OCI-LY3 (cell line): Measurements from ENCODE around the gene OASL.

Experiments
- H2AFZ ChIP-seq: fragments of 200-600, 300-600 bp; shearing (Covaris generic); 2 replicates; pipeline ENCODE4 v1.6.0; 2014; ENCODE audit warnings: antibody characterized with exemption, low read depth, low read length
- H3K27ac ChIP-seq: fragments of 200-600, 300-600 bp; sonication (generic); 2 replicates; pipeline ENCODE4 v1.5.1; 2014; ENCODE audit warnings: mild to moderate bottlenecking, low read length, moderate library complexity, mixed read lengths
- H3K27me3 ChIP-seq: fragments of 200-600, 300-600 bp; sonication (generic); 2 replicates; pipeline ENCODE4 v1.6.1; 2014; ENCODE audit warnings: low read depth, low read length, mixed read lengths
- H3K36me3 ChIP-seq: fragments of 200-600, 300-600 bp; sonication (generic); replicated peaks from 2 replicates; pipeline ENCODE3; 2014; ENCODE audit warnings: low read depth, low read length, mixed read lengths
- H3K4me1 ChIP-seq: fragments of 300-600, 200-600 bp; sonication (generic); 2 replicates; pipeline ENCODE4 v1.6.1; 2014; ENCODE audit warnings: low read length, mixed read lengths
- H3K4me2 ChIP-seq: fragments of 200-600, 300-600 bp; sonication (generic); 2 replicates; pipeline ENCODE4 v1.6.1; 2014; ENCODE audit warnings: low read length, mixed read lengths
- H3K4me3 ChIP-seq: fragments of 300-600, 200-600 bp; sonication (generic); 2 replicates; pipeline ENCODE4 v1.5.1; 2014; ENCODE audit warnings: antibody characterized with exemption, mild to moderate bottlenecking, low read length, moderate library complexity
- H3K79me2 ChIP-seq: fragments of 300-600, 200-600 bp; shearing (Covaris generic); 2 replicates; pipeline ENCODE4 v1.6.1; 2014; ENCODE audit warnings: mild to moderate bottlenecking, low read length, mixed read lengths
- H3K9ac ChIP-seq: fragments of 300-600, 200-600 bp; shearing (Covaris generic); 2 replicates; pipeline ENCODE4 v1.6.0; 2014; ENCODE audit warnings: mild to moderate bottlenecking, low read length, moderate library complexity
- H3K9me3 ChIP-seq: fragments of 200-600, 300-600 bp; shearing (Covaris generic); 2 replicates; pipeline ENCODE4 v1.6.1; 2014; ENCODE audit warnings: low read length, mixed read lengths; ENCODE audit not compliant: insufficient read depth
- H4K20me1 ChIP-seq: fragments of 200-600, 300-600 bp; sonication (generic); 2 replicates; pipeline ENCODE4 v1.6.1; 2016; ENCODE audit warnings: low read length, mixed read lengths; ENCODE audit not compliant: insufficient read depth
- EZH2phosphoT487 ChIP-seq: fragments of 200-600 bp; shearing (Covaris generic); IDR thresholded peaks from 2 replicates; pipeline ENCODE4 v1.6.1; 2018; ENCODE audit warnings: antibody characterized with exemption, mixed run types, low read depth
- TF ChIP-seq, protein P1 (sequence below): fragments of 200-600, 300-600 bp; sonication (generic); IDR thresholded peaks from 2 replicates; pipeline ENCODE4 v1.5.1; 2014; ENCODE audit warnings: antibody characterized with exemption, low read length, low read depth

The OASL gene

DNA sequence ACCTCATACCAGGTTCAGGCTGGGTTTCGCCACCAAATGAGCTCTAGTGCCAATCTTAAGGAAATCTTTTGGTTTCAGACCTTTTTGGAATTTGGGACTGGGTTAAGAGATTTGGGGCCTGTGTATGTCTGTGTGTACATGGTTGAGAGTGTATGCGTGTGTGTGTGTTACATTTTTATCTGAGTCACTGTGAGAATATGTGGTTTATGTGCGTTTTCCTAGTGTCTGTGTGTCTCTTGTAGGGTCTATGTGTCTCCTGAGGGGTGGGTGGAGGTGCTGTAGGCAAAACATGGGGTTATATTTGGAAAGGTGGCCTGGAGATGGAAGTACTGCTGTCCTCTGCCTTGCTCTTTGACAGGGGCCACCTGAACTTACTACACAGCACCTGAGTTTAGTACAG, 40.6 kb downstream of the OASL start:
- Histone ChIP-seq H3K9ac (no peak overlapping the region), H3K79me2 (no peaks in the 10 kb centered on the region), H3K4me2 (no peak overlapping the region), H3K4me1 (peaks cover 8% of the 10 kb centered on the region), H2AFZ (no peak overlapping the region), H4K20me1 (no peaks in the 10 kb centered on the region), H3K9me3 (no peaks in the 10 kb centered on the region), H3K27me3 (no peaks in the 10 kb centered on the region), H3K27ac (no peak overlapping the region), H3K4me3 (no peak overlapping the region), H3K36me3 (no peaks in the 10 kb centered on the region)
- TF ChIP-seq EZH2phosphoT487, result no peak
- TF ChIP-seq, protein P1, sequence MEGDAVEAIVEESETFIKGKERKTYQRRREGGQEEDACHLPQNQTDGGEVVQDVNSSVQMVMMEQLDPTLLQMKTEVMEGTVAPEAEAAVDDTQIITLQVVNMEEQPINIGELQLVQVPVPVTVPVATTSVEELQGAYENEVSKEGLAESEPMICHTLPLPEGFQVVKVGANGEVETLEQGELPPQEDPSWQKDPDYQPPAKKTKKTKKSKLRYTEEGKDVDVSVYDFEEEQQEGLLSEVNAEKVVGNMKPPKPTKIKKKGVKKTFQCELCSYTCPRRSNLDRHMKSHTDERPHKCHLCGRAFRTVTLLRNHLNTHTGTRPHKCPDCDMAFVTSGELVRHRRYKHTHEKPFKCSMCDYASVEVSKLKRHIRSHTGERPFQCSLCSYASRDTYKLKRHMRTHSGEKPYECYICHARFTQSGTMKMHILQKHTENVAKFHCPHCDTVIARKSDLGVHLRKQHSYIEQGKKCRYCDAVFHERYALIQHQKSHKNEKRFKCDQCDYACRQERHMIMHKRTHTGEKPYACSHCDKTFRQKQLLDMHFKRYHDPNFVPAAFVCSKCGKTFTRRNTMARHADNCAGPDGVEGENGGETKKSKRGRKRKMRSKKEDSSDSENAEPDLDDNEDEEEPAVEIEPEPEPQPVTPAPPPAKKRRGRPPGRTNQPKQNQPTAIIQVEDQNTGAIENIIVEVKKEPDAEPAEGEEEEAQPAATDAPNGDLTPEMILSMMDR, result no peak

DNA sequence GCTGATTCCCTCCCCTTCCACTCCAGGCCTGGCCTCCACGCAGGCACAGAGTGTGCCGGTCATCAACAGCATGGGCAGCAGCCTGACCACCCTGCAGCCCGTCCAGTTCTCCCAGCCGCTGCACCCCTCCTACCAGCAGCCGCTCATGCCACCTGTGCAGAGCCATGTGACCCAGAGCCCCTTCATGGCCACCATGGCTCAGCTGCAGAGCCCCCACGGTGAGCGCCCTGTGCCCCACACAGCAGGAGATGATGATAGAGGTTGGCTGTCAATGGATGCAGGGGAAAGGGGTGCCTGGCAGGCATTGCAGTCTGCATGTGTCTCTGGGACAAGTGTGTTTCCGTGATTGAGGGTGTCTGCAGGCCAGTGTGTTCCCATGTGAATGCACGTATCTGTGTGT, 41.6 kb downstream of the OASL start:
- no peak overlapping the region for H3K4me2 ChIP-seq
- TF ChIP-seq, protein P1, result no peak
- no peak for TF ChIP-seq EZH2phosphoT487
- H3K4me1 ChIP-seq, result peaks cover 8% of the 10 kb centered on the region
- H2AFZ ChIP-seq, result no peak overlapping the region
- no peaks in the 10 kb centered on the region for H3K79me2 ChIP-seq
- H3K27me3 ChIP-seq, result no peaks in the 10 kb centered on the region
- H3K4me3 ChIP-seq, result no peak overlapping the region
- H3K9me3 ChIP-seq, result no peaks in the 10 kb centered on the region
- no peaks in the 10 kb centered on the region for H4K20me1 ChIP-seq
- H3K36me3 ChIP-seq, result no peaks in the 10 kb centered on the region
- H3K27ac ChIP-seq, result no peak overlapping the region
- no peak overlapping the region for H3K9ac ChIP-seq

DNA sequence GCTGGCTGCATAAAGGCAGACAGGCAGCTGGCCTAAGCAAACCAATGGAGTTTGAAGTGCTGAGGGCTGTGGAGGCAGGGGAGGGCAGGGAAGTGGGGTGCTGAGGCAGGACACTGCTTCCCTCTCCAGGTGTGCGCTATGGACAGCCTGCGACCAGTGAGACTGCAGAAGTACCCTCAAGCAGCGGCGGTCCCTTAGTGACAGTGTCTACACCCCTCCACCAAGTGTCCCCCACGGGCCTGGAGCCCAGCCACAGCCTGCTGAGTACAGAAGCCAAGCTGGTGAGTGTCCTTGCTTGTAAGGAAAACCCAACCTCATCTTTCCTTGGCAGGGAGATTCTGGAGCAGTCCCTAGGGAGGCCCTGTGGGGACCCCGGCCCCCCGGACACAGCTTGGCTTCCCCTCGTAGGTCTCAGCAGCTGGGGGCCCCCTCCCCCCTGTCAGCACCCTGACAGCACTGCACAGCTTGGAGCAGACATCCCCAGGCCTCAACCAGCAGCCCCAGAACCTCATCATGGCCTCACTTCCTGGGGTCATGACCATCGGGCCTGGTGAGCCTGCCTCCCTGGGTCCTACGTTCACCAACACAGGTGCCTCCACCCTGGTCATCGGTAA, 42.8 kb downstream of the OASL start:
- Histone ChIP-seq H3K4me2 (no peak overlapping the region), H4K20me1 (no peaks in the 10 kb centered on the region), H3K9me3 (no peaks in the 10 kb centered on the region), H3K27ac (no peak overlapping the region), H3K4me3 (no peak overlapping the region), H3K79me2 (no peaks in the 10 kb centered on the region), H3K9ac (no peak overlapping the region), H3K4me1 (peaks cover 8% of the 10 kb centered on the region), H3K36me3 (no peaks in the 10 kb centered on the region), H2AFZ (no peak overlapping the region), H3K27me3 (no peaks in the 10 kb centered on the region)
- TF ChIP-seq, protein P1, result no peak
- TF ChIP-seq EZH2phosphoT487, result no peak

DNA sequence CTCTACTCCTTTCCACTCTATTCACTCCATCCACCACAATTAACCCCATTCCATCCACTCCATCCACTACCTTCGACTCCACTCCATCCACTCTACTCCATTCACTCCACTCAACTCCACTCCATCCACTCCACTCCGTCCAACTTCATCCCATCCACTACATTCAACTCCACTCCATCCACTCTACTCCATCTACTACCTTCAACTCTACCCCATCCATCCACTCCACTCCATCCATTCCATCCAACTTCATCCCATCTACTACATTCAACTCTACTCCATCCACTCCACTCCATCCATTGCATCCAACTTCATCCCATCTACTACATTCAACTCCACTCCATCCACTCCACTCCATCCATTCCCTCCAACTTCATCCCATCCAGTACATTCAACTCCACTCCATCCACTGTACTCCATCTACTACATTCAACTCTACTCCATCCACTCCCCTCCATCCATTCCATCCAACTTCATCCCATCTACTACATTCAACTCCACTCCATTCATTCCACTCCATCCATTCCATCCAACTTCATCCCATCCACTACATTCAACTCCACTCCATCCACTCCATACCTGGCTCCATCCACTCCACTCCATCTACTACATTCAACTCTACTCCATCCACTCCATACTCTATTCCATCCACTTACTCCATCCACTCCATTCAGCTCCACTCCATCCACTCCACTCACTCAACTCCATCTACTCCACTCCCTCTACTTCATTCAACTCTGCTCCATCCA, 44.3 kb downstream of the OASL start:
- H3K4me1 ChIP-seq, result peaks cover 8% of the 10 kb centered on the region
- no peak overlapping the region for H3K4me3 ChIP-seq
- H3K36me3 ChIP-seq, result no peaks in the 10 kb centered on the region

More for the DNA sequence above, 44.3 kb downstream of the OASL start:
- H3K27me3 ChIP-seq, result no peaks in the 10 kb centered on the region
- no peak overlapping the region for H3K27ac ChIP-seq
- H3K9ac ChIP-seq, result no peak overlapping the region
- H3K4me2 ChIP-seq, result no peak overlapping the region
- TF ChIP-seq, protein P1, result no peak
- TF ChIP-seq EZH2phosphoT487, result no peak
- H3K9me3 ChIP-seq, result no peaks in the 10 kb centered on the region
- no peaks in the 10 kb centered on the region for H3K79me2 ChIP-seq
- H4K20me1 ChIP-seq, result no peaks in the 10 kb centered on the region
- no peak overlapping the region for H2AFZ ChIP-seq
